Keratinocyte (primary cell): ENCODE results near the gene NR6A1. TPM values are rescaled to one million over a fixed set of nuclear protein-coding genes. Genes with fewer than 3 reads are reported as not detected.
A peak's percentile ranks its signal among the peaks of the same experiment; 100 is the strongest.

Experiments
- DNase-seq: peaks from one replicate; pipeline ENCODE4 v3.0.0-alpha.2; 2011; ENCODE audit warnings: low read depth, missing footprints, low spot score
- FAIRE-seq: peaks from 2 replicates; lab custom pipeline; 2011; peaks lifted over from hg19 to GRCh38; lab: Jason Lieb, UNC
- H2AFZ ChIP-seq: 2 replicates; pipeline ENCODE4 v1.6.0; 2012; ENCODE audit warnings: low read length, control low read depth, inconsistent platforms; ENCODE audit not compliant: control insufficient read depth
- H3K27ac ChIP-seq: 2 replicates; pipeline ENCODE4 v1.5.1; 2011; ENCODE audit warnings: low read length; ENCODE audit not compliant: control insufficient read depth, insufficient read depth
- H3K27me3 ChIP-seq: 3 replicates; pipeline ENCODE4 v1.6.0; 2011; ENCODE audit warnings: low read length; ENCODE audit not compliant: control insufficient read depth, insufficient read depth; ENCODE audit errors: extremely low read depth
- H3K36me3 ChIP-seq, 2 experiments: 2 replicates in 1 of 2; 3 replicates in 1 of 2; pipeline ENCODE4 v1.5.1; 2011; ENCODE audit warnings: low read length in 2 of 2, mild to moderate bottlenecking in 1 of 2; ENCODE audit not compliant: control insufficient read depth in 2 of 2, insufficient read depth in 2 of 2; ENCODE audit errors: extremely low read depth in 1 of 2
- H3K4me1 ChIP-seq: 3 replicates; pipeline ENCODE4 v1.5.1; 2011; ENCODE audit warnings: low read length; ENCODE audit not compliant: control insufficient read depth, insufficient read depth; ENCODE audit errors: extremely low read depth
- H3K4me2 ChIP-seq: 3 replicates; pipeline ENCODE4 v1.6.0; 2011; ENCODE audit warnings: low read depth, low read length; ENCODE audit not compliant: control insufficient read depth, insufficient read depth; ENCODE audit errors: extremely low read depth
- H3K4me3 ChIP-seq, 3 experiments: fragments of 200-600 bp in 1 of 3; sonication (generic) in 1 of 3; 2 replicates in 2 of 3; 3 replicates in 1 of 3; pipeline ENCODE4 v1.5.1; 2011 to 2016; ENCODE audit warnings: low read length in 3 of 3, mild to moderate bottlenecking in 3 of 3, control low read depth in 2 of 3, inconsistent platforms in 1 of 3, low read depth in 1 of 3, mixed read lengths in 1 of 3, mixed run types in 1 of 3, moderate library complexity in 1 of 3; ENCODE audit not compliant: control insufficient read depth in 2 of 3, insufficient read depth in 2 of 3; ENCODE audit errors: extremely low read depth in 1 of 3
- H3K79me2 ChIP-seq: 2 replicates; pipeline ENCODE4 v1.6.0; 2012; ENCODE audit warnings: low read length; ENCODE audit not compliant: control insufficient read depth, insufficient read depth
- H3K9ac ChIP-seq: 3 replicates; pipeline ENCODE4 v1.6.0; 2011; ENCODE audit warnings: low read length; ENCODE audit not compliant: control insufficient read depth, insufficient read depth; ENCODE audit errors: extremely low read depth
- H3K9me1 ChIP-seq: 3 replicates; pipeline ENCODE4 v1.6.0; 2011; ENCODE audit warnings: low read length; ENCODE audit not compliant: control insufficient read depth, insufficient read depth; ENCODE audit errors: extremely low read depth
- H3K9me3 ChIP-seq: 2 replicates; pipeline ENCODE4 v1.5.1; 2012; ENCODE audit warnings: low read depth, low read length; ENCODE audit not compliant: control insufficient read depth
- H4K20me1 ChIP-seq: 3 replicates; pipeline ENCODE4 v1.6.0; 2011; ENCODE audit warnings: low read length; ENCODE audit not compliant: control insufficient read depth, insufficient read depth; ENCODE audit errors: extremely low read depth
- EZH2 ChIP-seq: IDR thresholded peaks from one replicate; pipeline ENCODE4 v1.6.1; 2012; ENCODE audit warnings: inconsistent platforms, mild to moderate bottlenecking, low read length, moderate library complexity
- dilution Hi-C: fragments of 300-500 bp; cut with MboI; formaldehyde crosslinking; loops from one replicate; pipeline ENCODE4 v1.7.0; 2020; ENCODE audit warnings: low sequenced_read_pairs; ENCODE audit not compliant: extremely low pct_ligation_motif_present
- polyA plus RNA-seq, 5 experiments: library from polyadenylated mRNA; depleted of rRNA in 3 of 5; stranded (reverse) in 3 of 5; stranded (forward) in 1 of 5; unstranded in 1 of 5; fragments of >200 nt; gene quantifications; 1 replicate in 1 of 5; 2 replicates in 3 of 5; 3 replicates in 1 of 5; pipeline versions ENCODE4 v1.2.1 to v1.2.3, GENCODE V29; 2011 to 2012; ENCODE audit warnings: missing spikeins in 2 of 5, low read depth in 1 of 5, low replicate concordance in 1 of 5
- TF ChIP-seq, protein P1 (sequence below), 3 experiments: IDR thresholded peaks in 1 of 3; conservative IDR thresholded peaks in 1 of 3; optimal IDR thresholded peaks in 1 of 3; 2 replicates in 2 of 3; 3 replicates in 1 of 3; pipeline versions ENCODE3 to v1.5.1; 2011; ENCODE audit warnings: low read length in 3 of 3, mild to moderate bottlenecking in 3 of 3, moderate library complexity in 2 of 3, control low read depth in 1 of 3, inconsistent platforms in 1 of 3; ENCODE audit not compliant: insufficient read depth in 2 of 3; ENCODE audit errors: extremely low read depth in 1 of 3

NR6A1 gene
- polyA plus RNA-seq, 1 donor (not counting 4 experiments of a cell fraction or from before 2014, with no cell fraction given): 1.8 TPM

DNA sequence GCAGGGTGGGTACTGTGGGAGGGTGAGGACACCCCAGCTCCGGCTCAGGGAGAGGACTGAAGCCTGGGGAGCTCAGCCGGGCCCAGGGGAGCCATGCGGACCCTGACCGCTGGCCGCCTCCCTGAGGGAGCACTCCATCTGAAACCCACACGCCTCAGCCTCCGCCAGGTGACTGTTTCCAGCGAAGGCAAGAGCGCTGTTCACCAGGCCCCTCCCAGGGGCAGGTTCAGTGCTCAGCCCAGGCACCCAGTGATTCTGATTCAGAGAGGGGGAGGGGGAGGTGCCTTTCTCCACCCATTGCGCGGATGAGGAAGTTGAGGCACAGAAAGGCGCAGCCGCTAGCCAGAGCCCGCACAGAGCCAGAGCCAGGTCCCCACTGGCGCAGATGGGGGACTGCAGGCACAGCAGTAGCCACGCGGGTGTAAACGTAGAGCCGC, 293.9 kb downstream of the NR6A1 start:
- FAIRE-seq (no peak), DNase-seq (no peak)
- H3K27ac ChIP-seq: no peak overlapping the region
- H3K4me1 ChIP-seq: no peaks in the 10 kb centered on the region
- H3K9me3 ChIP-seq: no peaks in the 10 kb centered on the region
- H3K27me3 ChIP-seq: peaks cover 37% of the 10 kb centered on the region
- peaks cover 2% of the 10 kb centered on the region for H4K20me1 ChIP-seq
- no peak for TF ChIP-seq EZH2
- TF ChIP-seq, protein P1, sequence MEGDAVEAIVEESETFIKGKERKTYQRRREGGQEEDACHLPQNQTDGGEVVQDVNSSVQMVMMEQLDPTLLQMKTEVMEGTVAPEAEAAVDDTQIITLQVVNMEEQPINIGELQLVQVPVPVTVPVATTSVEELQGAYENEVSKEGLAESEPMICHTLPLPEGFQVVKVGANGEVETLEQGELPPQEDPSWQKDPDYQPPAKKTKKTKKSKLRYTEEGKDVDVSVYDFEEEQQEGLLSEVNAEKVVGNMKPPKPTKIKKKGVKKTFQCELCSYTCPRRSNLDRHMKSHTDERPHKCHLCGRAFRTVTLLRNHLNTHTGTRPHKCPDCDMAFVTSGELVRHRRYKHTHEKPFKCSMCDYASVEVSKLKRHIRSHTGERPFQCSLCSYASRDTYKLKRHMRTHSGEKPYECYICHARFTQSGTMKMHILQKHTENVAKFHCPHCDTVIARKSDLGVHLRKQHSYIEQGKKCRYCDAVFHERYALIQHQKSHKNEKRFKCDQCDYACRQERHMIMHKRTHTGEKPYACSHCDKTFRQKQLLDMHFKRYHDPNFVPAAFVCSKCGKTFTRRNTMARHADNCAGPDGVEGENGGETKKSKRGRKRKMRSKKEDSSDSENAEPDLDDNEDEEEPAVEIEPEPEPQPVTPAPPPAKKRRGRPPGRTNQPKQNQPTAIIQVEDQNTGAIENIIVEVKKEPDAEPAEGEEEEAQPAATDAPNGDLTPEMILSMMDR (optimal IDR thresholded peaks at IDR 0.05 in 1 of 3, IDR thresholded peaks at IDR 0.05 in 1 of 3, conservative IDR thresholded peaks at IDR 0.05 in 1 of 3; ENCODE audit: extremely low read depth in 1 of 3, insufficient read depth in 2 of 3, low read length in 3 of 3): no peak
- no peaks in the 10 kb centered on the region for H3K9me1 ChIP-seq
- peak overlapping the region; percentile 45 for H3K4me2 ChIP-seq
- dilution Hi-C loops: no loop called here
- no peak overlapping the region for H3K4me3 ChIP-seq
- H3K36me3 ChIP-seq: no peaks in the 10 kb centered on the region
- no peak overlapping the region for H3K9ac ChIP-seq
- no peak overlapping the region for H2AFZ ChIP-seq
- H3K79me2 ChIP-seq: no peaks in the 10 kb centered on the region

DNA sequence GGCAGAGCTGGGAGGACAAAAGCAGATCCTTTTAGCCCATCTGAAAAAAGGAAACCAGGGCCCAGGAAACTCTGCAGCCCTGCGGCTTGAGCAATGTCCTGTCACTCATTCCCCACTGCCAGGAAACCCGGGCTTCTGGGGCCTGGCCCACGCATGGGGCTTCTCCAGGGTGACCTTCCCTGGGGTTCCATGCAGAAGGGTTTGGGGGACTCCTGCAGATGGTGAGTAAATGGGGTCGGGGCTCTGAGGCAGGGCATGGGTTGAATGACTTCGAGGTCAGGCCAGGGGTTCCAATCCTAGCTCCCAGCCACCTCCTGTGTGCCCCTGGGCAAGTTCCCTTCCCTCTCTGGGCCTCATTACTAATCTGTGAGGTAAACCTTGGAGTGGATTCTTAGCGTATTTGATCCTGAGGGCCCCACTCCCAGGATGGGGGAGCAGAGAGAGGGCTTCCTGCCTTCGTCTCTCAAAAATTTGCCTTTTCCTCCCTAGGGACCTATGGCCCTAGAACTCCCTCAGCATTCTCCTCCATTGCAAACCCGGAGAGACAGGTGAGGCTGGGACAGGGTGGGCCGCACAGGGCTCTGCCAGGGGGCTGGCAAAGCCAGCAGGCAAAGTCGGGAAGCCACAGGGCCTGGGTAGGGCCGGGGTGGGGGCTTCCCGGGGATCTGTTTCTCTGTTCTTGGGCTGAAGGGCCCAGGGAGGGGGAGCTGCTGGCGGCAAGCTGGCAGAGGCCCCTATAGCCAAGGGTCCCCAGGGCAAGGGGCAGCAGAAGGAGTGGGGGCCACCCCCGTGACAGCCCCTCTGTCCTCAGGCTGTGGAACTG, 295.0 kb downstream of the NR6A1 start:
- Histone ChIP-seq H3K27ac (no peak overlapping the region), H3K9ac (no peak overlapping the region), H3K79me2 (no peaks in the 10 kb centered on the region), H3K36me3 (no peaks in the 10 kb centered on the region), H3K4me2 (no peak overlapping the region), H4K20me1 (peaks cover 2% of the 10 kb centered on the region), H3K9me1 (no peaks in the 10 kb centered on the region), H3K9me3 (no peaks in the 10 kb centered on the region), H3K4me1 (no peaks in the 10 kb centered on the region), H2AFZ (no peak overlapping the region), H3K27me3 (peaks cover 37% of the 10 kb centered on the region), H3K4me3 (no peak overlapping the region)
- TF ChIP-seq, protein P1 (optimal IDR thresholded peaks at IDR 0.05 in 1 of 3, IDR thresholded peaks at IDR 0.05 in 1 of 3, conservative IDR thresholded peaks at IDR 0.05 in 1 of 3; ENCODE audit: extremely low read depth in 1 of 3, insufficient read depth in 2 of 3, low read length in 3 of 3): no peak
- TF ChIP-seq EZH2: no peak
- dilution Hi-C loops: no loop called here
- DNase-seq: no peak
- FAIRE-seq: no peak
